Epidermal melanocyte (primary cell): Measurements from ENCODE around the gene VPS54.
"Not testable (repeated sequence)": the region's sequence is repeated elsewhere in the genome, so short reads cannot be mapped to it uniquely, and the experiment has no call there.

Source experiments
- DNase-seq: peaks from one replicate; pipeline ENCODE4 v3.0.0; 2011; ENCODE audit warnings: low spot score; ENCODE audit not compliant: insufficient read length

Gene VPS54

GRCh38 chr2:64024259-64024949 lies 5.2 kb upstream of the VPS54 start:
- no peak for DNase-seq

GRCh38 chr2:64023485-64024258 lies 4.4 kb upstream of the VPS54 start:
- DNase-seq: no peak

- no peak for DNase-seq
Measured at GRCh38 chr2:64021578-64021977, 2.4 kb upstream of the VPS54 start.

DNA sequence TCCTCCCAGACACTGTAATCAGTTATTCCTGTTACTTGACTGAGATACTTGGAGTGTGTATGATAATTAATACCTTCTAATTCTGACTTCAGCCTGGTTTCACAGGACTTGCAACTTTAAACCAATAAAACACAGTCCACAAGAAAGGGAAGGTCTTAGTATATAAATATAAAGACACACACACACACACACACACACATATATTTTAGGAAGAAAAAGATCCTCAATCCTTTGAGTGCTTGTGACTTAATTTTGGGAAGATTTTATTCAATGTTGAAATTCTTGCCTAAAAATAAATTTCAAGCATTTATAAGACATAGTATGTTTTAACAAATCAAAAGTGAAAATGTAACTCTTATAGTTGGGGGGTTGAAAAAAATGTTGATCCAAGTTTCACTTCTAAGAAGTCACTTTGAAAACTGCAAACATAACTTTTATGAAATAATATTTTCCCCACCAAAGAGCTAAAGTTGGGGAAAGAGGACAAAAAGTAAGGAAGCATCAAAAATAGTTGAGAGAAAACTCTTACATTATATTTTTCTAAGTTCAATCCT lies 824 bp upstream of the VPS54 start:
- no peak for DNase-seq

- no peak for DNase-seq
Measured at GRCh38 chr2:64018701-64019082, 536 bp downstream of the VPS54 start.

DNA sequence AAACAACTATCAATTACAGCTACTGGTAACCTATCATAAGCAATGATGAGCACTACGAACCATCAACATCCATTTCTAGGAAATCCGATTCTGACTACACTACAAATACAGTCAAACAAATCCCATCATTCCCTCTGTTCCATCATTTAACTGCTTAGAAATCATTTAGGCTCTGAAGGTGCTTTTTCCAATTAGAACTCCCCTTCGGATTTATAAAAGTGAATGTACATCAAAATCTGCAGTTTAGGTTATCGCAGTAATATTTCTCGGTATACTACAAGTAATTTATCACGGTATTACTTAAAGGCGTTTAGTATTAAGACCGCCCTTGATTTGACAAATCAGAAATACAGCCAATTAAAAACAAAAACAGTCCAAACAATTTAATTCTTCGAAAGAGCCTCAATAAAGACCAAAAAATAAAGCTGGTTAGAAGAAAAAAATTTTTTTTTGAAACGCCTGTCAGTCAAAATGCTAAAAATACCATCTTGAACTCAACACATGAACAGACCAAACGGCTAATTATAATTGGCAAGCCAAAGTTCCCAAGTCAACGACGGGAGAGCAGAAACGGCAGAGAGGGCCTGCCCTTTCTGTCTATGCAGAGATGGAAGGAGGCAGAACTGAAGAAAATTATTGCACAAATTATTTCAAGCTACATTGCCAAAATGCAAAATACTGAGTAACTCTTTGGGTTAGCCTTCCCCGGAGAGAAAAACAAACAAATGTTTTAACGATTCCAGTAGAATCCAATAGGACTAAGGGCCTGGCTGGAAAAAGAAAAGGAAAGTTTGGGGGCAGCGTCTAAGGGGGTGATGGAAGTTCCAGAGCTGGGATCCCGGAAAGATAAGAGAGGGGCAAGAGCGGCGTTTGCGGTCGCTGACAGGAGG lies 1.2 kb downstream of the VPS54 start:
- DNase-seq: no peak

DNA sequence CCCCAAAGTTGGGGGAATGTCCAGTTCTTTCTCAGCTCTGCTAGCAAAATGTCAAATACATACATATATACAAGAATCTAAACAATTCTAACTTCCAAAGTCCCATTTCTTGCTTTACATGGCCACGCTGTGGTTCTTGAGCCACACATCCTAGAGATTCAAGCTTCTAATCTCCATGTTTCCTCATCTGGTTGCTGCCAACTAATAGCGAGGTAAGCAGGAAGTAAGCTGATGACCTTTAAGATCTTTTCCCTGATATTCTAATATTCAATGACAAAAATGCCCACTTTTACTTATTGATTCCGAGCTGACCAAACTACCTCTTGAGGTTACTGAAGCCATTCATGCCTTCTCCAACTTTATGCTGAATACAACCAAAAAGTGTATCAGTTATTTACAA lies 3.3 kb downstream of the VPS54 start:
- no peak for DNase-seq

DNA sequence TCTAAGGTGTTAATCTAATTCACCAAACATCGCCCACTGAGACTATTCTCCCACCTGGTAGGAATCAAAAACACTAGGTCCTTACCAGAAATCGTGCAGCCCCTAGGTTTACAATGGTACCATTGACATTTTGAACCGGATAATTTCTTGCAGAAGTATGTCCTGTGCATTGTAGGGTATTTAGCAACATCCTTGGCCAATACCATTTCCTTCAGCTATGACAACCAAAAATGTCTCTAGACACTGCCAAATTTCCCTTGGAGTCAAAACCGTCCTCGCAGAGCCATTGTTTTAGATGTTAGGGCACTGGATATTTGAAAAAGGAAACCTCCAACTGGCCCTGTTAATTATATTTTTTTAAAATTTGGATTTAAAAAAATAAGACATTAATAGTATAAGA lies 3.8 kb downstream of the VPS54 start:
- no peak for DNase-seq

GRCh38 chr2:64014628-64015027 lies 4.6 kb downstream of the VPS54 start:
- no peak for DNase-seq

GRCh38 chr2:64013053-64013452 lies 6.2 kb downstream of the VPS54 start:
- no peak for DNase-seq

- DNase-seq: no peak
Measured at GRCh38 chr2:64012115-64012514, 7.1 kb downstream of the VPS54 start.

DNA sequence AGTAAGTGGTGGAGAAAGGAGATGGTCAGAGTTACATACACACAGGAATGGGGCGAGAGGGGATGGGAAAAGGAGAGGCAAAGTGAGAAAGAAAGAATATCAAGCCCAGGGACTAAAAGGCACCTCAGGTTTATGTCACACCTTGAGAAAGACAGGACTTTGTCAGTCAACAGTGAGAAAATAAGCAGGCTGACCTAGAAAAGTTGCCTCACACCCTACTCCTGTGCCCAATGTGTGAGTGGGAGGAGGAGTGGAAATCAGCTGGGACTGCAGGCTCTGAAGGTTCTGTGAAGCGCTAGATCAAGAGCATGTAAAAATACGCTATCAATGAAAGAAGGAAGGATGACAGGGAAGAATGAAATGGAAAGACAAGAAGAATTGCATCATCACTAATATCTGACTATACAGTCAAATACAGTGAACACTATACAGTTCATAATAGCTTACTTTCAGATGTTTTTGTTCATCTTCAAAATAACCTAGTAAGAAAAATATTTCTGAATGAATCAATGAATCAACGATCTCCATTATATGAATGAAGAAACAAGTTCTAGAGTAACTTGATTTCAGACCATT lies 10.7 kb downstream of the VPS54 start:
- no peak for DNase-seq

- no peak for DNase-seq
Measured at GRCh38 chr2:64007924-64008323, 11.3 kb downstream of the VPS54 start.

DNA sequence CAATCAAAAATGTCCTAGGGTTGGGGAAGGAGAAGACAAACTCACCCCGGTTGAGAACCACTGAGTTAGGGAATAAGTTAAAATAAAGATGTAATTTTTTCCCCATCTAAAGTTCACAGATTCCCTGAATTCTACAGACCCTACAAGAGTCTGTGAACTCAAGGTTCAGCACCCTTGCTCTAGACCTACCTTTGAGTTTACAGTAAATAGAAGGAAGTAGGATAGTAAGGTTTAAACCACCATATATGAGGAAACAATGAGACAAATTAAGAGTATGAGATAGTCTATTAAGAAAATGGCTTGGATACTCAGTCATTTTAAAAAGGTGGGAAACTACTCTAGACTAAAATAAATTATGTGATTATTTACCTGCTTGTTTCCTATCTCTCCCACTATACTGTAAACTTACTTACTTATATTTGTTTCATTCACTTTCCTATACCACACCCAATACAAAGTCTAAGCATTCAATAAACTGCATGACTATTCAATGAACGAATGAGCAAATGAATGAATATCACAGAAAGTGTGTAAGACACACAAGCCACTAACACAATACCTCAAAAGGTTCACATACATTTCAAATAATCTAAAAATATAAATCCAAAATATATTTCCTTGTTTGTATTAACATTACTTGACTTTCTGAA lies 13.4 kb downstream of the VPS54 start:
- DNase-seq: no peak

DNA sequence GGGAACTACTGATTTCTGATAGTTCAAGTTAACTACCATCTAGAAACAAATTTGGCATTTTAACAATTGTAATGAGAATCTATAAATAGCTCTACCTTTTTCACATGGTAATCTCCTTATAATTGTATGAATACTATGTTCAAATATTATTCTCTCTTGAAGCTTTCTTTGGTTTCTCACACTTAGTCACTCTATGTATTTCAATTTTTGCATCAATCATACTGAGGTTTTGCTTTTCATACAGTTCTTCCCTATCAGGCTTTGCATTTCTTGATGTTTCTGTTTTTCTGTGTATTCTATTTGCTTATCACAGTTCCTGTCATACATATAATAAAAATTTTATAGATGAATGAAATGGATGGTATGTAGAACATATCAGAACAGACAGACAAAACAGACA lies 16.0 kb downstream of the VPS54 start:
- no peak for DNase-seq

- DNase-seq: no peak
Measured at GRCh38 chr2:64001382-64002101, 17.7 kb downstream of the VPS54 start.

DNA sequence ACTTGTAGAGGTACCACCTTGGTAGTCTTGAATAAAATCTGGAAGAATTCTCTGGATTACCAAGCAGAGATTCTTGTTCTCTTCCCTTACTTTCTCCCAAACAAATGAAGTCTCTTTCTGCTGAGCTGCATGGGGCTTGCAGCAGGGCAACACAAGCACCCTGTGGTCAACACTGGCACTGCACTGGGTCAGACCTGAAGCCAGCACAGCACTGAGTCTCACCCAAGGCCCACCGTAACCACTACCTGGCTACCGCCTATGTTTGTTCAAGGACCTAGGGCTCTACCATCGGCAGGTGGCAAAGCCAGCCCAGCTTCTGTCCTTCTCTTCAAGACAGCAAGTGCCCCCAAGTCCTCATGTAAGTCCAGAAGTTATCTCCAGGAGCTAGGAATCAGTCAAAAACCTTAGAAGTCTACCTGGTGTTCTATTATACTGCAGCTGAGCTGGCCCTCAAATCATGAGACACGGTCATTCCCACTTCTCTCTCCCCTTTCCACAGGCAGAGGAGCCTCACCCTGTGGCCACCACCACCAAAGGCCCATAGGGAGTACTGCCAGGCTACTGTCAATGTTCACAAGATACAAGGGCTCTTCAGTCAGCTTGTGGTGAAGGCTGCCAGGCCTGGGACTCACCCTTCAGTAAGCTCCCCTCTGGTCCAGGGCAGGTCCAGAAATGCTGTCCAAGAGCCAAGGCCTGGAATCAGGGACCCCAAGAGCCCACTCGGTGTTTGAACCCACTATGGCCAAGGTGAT lies 18.4 kb downstream of the VPS54 start:
- DNase-seq: no peak

GRCh38 chr2:63999049-63999448 lies 20.2 kb downstream of the VPS54 start:
- no peak for DNase-seq

GRCh38 chr2:63996582-63997198 lies 22.5 kb downstream of the VPS54 start:
- DNase-seq: not testable (repeated sequence)
